ENCODE data around the gene DRAP1.

Gene DRAP1

DNA sequence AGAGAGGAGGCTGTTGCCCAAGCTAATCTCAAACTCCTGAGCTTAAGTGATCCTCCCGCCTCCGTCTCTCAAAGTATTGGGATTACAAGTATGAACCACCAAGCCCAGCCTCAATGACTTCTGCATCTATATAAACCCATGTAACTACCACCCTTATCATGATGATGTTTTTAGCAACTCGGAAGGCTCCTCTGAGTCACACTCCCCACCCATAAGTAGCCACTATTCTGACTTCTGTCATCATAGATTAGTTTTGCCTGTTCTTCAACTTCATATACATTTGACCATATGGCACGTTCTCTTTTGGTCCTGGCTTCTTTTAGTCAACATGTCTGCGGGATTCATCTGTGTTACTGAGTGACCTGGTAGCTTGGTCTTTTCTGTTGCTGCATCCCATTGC is 12.6 kb upstream of the DRAP1 start:
- no peak for DNase-seq

DNA sequence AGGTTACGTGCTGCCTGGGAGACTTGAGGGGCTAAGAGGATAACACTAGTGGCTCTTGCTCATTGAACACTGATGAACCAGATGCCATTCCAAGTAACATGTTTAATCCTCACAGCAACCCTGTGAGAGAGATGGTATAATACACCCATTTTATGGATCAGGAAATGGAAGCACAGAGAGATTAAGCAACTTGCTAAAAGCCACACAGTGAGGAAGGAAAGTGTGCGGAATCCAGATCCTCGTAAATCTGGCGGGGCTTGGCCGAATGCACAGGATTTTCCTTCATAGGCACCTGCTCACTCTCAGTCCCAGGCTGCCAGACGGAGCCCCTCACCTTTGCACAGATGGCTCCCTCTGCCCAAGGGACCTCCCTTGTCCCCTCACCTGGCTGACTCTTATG is 11.3 kb upstream of the DRAP1 start:
- no peak for DNase-seq

DNA sequence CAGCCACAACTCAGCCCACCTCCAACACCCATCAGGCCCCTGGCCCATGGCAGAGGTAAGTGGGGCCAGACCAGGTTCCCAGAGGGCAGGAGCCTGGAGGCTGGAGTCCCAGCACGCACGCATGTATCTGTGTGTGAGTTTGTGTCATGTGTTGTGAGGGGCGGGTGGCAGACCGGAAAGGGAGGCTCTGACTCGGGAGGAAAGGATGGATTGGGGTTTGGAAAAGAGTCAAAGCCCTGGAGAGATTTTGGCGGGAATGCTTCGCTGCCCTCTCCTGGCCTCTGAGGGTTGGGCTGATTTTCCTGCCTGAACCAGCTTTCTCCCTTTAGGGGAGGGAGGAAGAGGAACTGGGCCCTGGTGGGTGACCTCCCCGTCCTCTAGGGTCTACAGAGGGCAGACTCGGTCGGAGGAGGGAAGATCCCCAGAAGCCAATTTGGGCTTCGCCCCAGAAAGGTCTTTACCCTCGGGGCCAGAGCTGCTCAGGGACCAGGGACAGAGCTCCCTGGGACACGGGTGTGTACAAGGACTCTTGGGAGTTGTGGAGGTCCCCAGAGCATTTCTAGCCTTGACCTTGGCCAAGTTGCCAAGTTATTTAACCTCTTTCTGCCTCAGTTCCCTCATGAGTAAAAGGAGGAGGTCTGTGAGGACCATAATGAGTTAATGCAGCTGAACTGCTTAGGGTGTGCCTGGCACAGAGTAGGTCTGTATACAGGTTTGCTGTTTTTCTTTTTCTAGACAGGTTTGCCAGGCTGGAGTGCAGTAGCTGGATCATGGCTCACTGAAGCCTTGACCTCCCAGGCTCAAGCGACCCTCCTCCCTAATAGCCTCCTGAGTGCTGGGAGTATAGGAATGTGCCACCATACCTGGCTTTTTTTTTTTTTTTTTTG is 7.3 kb upstream of the DRAP1 start:
- DNase-seq, result peak; percentile 89

DNA sequence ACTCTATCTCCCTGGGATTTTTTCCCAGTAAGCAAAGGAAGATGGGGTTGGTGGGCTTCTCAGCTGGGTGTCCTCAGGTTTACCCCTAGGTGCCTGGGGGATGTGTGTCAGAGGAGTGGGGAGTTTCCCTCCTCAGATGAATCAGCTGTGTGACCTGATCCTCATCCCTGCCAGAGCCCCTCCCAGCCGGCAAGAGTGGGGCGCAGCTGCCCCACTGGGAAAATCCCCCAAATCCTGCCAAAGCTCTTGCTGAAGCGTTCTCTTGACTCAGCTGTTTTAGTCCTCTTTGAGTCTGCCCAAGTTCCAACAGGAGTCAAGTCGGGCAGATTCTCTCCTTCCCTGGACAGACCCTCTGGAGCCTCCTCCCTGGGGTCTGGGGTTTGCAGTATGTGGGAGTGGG is 6.4 kb upstream of the DRAP1 start:
- DNase-seq, result peak; percentile 66

DNA sequence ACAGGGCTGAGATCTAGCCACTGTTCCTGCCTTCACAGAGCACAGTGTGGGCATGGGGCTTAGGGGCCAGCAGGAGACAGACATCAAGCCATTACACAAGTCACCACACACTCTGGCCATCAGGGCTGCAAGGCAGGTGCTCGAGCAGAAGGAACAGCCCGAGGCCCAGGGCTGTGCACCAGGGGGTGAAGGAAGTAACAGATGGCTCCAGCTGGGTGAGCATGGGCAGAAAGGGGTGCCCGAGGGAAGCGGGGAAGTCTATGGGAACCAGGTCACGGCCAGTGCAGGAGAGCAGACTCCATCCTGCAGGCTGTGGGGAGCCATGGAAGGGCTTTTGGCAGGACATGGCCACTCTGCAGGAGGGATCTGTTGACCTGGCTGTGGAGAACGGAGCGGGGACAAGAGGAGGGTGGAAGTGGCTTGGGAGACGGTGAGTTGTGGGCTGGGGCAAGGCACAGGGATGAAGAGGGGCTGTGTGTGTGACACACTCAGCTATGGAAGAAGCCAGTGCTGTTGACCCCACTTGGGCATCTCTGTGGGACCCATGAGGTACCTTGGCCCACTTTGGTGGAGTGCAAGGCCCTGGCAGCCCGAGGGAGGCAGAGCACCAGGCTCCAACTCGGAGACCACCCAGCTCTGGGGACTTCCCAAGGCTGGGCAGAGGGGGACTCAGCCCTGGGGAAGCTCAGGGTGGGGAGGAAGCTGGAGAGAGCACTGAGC is 4.0 kb upstream of the DRAP1 start:
- no peak for DNase-seq

DNA sequence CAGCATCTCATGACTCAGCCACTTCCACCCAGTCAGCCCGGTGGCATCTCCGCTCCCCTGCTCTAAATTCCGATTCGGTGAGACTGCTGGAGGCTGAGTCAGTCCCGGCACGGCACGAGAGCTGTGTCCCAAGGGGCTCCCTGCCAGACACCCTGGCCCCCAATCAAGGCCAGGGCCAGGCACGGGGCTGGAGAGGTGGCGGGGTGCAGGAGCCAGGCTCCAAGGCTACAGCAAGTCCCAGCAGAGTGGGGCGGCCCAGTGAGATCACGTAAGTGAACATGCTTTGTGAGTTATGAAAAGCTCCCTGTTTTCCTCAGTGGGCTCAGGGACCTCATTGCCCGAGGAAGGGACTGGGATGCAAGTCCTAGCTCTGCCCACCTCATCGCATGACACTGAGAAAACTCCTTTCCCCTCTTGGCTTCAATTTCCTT is 3.4 kb upstream of the DRAP1 start:
- DNase-seq, result peak; percentile 98

DNA sequence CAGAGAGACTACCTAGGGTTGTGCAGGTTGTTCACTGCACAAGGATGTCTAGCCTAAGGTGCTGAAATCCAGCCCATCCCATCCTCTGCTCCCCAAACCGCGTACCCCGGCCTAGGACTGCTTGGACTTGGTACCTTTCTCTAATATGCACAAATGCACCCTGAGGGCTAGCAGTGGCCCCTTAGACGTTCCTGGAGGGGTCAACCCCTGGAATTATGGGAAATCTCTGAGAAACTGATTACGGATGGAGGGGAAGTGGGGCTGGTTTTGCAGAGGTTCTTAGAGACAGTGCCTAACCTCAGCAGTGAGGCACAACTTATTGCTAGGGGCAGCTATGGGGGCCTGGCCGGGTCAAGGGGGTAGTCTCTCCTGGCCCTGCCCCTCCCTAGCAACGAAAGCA is 2.8 kb upstream of the DRAP1 start:
- no peak for DNase-seq

DNA sequence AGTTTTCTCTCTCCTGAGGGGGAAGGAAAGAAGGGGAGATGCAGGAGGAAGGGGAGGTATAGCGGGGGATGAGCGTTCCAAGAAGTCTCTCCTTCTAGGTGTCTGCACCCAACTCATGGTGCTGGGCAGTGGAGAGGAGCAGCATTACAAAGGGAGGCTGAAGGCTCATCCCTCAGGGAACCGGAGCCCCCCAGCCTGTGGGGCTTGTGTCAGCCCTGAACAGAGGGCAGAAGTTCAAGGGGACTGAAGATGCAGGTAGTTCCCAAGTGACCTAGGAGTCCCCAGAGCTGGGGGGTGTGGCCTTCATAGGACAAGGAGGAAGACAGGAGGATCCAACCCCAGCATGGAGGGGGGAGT is 2.2 kb upstream of the DRAP1 start:
- DNase-seq, result no peak

DNA sequence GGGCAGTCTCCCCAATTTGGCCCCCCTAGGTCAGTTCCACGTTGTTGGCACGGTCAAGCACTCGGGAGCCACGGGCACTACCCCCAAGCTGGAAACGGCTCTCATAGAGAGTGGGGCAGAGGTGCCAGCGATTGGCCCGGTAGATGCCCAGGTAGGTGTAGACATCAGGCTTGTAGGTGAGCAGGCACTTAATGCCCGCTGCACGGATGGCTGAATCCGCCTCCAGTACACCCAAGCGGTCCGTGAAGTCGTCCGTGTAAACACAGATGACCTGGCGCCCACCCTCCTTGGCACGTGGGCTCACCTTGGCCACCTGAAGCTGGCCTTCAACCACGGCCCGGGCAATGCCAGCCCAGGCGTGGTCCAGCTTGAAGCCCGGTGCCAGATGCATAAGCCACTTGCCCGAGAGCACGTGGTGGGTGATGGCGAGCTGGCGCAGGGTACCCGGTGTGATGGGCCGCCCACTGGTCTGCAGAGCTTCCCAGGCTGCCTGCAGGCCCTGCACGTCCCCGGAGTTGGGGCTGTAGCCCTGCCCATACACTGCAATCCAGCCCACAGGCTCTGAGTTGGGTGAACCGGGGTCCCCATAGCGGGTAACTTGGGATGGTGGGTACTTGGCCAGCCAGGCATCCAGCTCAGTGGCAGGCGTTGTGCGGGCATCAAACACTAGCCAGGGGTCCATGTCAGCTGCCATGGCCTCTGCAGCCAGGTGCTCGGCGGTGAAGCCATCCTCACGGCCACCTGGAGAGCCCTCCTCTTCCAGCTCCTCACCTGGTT is 1.6 kb upstream of the DRAP1 start:
- no peak for DNase-seq

DNA sequence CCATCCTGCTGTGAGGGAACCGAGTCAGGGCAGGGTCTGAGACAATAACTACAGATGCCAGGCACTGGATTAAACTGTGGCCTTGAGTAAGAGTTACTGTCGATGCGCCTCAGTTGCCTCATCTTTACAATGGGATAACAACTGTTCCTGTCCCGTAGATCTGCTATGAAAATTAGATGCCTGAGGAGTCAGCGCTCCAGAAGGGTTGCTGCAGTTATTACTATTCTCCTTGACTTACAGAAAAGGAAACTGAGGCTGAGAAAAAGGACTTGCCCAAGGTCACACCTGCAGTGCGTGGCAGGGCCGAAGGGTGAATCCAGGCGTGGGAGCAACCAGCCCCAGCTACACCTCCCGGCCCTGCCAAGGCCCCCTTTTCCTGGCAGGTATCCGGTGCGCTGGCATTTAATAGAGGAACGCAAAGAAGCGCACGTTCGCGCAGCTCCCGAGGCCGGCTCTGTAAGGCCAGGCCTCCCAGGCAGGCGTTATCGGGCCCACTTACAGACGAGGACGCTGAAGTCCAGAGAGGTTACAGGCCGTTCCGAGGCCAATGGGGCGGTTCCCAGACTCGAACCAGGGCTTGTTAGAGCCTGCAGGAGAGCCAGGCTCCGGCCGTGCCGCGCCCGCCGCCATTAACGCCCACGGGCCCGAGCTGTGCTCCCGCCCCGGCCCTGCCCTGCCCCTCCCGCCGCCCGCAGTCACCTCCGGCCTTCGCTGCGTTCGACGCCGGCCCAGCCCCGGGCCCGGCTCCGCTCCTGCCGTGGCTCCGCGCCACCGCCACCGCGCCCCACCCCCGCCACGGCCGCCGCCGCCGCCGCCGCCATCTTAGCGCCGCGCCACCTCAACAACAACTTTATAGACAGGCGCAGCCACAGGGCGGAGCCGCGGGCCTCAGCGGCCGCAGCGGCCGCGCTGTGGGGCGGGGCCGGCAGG is 750 bp upstream of the DRAP1 start, which contains the start of gene C11orf68:
Gene C11orf68 (minus strand): TSS at position 852 of the 930 bp plus-strand sequence. CDS start 31 bp downstream, at position 821.
- no peak for DNase-seq

DNA sequence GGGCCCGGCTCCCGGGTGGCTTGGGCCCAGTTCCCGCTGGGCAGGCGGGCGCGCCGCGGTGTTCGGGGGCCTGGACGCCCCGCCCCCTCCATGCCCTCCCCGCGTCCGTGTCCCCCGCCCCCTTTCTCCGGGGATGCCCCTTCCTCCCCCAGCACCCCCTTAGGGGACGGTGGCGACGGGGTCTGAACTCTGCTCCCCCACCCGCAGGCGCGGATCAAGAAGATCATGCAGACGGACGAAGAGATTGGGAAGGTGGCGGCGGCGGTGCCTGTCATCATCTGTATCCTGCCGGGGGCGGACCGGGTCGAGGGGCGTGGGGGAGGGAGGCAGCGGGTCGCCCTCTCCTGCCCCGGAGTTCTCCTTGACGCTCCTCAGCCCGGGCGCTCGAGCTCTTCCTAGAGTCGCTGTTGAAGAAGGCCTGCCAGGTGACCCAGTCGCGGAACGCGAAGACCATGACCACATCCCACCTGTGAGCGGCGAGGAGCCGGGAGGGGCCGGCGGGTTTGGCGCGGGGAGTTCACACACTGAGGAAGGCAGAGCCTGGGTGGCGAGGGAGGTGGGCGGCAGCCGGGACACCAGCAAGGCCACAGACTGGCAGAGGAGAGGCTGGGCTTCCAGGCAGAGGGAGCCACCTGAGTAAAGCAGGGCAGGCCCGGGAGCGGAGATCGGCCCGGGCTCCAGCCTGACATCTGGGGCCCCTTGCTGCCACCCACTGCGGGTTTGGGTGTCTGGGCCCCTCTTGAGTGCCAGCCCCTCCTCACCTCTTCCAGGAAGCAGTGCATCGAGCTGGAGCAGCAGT is 546 bp downstream of the DRAP1 start:
- DNase-seq, result no peak

DNA sequence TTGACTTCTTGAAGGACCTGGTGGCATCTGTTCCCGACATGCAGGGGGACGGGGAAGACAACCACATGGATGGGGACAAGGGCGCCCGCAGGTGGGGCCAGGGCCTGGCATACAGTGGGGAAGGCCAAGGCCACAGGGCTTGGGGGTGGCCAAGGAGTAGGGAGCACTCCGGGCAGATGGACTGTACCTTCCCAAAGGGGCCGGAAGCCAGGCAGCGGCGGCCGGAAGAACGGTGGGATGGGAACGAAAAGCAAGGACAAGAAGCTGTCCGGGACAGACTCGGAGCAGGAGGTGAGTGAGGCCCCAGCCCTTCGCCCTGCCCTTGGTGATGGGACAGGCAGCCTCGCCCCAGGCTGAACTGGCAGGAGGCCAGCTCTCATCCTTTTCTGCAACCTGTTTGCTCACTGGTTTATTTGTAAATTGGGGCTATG is 1.2 kb downstream of the DRAP1 start:
- no peak for DNase-seq

DNA sequence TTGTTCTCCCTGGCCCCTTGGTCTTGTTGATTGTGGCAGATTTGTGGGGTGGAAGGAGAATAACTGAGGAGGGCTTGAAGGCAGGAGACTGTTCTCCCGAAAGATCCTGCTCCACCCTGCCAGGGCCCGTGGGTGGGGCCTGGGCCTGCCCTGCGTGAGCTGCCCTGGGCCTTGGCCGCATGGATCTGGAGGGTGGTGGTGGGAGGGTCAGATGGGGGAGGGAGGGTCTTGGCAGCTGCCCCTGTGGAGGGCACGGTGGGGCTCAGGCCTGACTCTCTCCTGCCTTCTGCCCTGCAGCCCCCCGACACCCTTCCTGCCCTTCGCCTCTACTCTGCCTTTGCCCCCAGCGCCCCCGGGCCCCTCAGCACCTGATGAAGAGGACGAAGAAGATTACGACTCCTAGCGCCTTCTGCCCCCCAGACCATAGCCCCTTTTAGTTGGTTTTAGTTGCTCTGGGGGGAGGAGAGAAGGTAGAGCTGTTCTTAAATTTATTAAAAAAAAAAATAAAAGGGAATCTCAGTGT is 1.9 kb downstream of the DRAP1 start:
- DNase-seq, result no peak

DNA sequence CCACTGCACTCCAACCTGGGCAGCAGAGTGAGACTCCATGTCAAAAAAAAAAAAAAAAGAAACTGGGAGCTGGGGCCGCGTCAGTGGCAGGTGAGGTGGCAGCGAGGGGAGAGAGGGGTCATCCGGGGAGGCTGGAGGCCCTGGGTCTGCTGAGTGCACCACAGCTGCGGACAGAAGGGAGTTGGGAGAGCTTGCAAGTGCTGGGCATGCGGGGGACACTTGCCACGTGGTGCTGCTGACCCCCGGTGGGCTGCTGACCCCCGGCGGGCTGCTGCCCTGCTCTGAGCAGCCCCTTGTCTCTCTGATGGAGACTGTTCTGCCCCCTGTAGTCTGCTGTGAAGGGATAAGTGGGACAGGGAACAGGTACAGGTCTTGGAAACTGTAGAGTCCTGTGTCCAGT is 2.6 kb downstream of the DRAP1 start:
- no peak for DNase-seq

DNA sequence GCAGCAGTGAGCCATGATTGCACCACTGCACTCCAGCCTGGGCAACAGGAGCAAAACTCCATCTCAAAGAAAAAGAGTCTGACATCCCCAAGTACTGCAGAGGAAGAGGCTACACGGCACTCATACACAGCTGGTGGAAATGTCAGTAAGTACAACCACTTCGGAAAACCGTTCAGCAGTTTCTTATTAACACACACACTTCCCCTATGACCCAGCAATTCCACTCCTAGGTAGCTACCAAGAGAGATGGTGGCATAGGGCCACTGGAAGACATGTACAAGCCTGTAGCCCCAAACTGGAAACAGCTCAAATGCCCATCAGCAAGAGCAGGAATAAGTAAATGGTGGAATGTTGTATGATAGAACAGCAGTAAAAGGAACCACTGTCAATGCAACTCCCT is 3.3 kb downstream of the DRAP1 start:
- no peak for DNase-seq

DNA sequence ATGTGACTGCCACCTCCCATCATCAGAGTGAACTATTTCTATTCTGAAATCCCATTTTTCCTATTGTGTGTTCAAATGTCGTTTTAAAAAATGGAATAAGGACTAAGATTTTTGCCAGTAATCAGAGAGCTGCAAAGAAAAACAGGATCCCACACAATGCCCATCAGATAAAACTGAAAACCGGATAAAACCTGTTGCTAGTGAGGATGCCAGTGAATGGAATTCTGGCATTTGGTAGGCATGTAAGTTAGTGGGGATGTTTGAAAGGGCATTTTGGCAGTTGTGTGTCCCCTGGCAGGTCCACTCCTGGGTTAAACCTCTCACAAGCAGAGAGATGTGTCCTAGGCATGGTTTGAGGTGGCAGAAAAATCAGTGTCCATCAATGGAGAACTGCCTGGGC is 6.2 kb downstream of the DRAP1 start:
- DNase-seq, result no peak

DNA sequence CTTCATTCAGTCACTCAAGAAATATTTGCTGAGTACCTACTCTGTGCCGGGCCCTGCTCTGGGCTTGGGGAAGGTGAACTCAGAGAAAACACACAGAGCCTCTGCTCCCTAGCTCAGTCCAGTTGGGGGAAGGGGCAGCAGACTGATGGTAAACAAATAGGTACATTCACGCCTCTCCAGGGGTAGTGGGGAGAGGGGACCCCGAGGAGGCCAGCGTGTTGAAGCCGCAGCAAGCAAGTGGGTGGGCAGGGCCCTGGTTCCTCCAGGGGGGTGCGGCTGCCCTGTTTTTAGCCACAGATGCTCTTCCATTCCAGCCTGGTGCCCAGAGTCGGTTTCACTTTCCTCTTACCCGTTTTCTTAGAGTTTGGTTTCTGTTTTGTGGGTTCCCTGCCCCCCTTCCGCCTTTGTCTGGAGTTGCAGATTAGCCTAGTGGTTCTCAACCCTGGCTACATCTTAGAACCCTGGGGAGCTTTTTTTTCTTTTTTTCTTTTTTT is 8.7 kb downstream of the DRAP1 start:
- no peak for DNase-seq

DNA sequence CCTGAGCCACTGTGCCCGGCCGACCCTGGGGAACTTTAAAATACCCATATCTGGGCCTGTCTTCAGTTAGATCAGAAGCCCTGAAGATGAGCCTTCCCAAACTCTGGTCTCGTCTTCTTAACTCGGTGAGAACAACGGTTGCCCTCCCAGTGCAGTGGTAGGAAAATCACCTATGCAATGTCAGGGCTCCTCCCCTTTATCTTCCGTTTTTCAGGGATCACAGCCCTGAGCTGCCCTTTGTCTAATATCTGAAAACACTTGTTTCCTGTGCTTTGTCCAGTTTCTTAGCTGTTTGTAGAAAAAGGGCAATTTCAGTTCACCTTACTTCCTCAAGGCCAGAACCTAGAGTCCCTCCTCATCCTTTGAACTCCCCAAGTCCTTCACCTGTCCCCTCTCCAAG is 9.4 kb downstream of the DRAP1 start:
- no peak for DNase-seq

DNA sequence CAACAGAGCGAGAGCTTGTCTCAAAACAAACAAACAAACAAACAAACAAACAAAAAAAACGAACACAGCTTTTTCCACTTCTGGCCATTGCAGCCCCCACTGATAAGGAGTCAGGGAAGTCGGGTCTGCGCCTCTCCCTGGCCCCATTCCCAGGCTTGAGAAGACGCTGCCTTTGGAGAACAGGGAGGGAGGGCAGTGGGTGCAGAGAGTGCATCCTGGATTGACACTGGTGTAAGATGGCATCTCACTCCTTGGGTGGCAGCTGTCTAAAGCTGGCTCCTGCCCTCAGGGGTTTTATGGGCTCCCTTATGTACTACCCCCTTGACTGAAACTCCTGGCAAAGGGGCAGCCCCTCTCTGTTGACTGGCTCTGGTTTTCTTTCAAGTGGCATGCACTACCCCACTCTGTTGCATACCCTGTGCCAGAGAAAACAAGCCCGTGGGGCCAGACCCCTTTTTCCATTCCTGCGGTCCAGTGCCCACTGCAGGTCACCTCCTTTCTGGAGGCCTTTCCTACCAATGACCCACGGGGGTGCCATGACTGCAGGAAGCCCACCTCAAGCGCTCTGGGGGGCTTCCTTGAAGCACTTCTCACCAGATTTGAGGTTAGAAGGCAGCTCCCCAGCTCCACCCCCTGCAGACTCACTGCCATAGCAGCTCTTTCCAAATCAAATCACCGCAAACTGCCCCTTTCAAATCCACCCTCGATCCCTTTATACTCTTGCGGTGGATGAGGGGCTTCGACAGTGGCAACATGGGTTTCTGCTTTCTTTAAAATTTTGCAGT is 12.7 kb downstream of the DRAP1 start:
- DNase-seq, result no peak

DNA sequence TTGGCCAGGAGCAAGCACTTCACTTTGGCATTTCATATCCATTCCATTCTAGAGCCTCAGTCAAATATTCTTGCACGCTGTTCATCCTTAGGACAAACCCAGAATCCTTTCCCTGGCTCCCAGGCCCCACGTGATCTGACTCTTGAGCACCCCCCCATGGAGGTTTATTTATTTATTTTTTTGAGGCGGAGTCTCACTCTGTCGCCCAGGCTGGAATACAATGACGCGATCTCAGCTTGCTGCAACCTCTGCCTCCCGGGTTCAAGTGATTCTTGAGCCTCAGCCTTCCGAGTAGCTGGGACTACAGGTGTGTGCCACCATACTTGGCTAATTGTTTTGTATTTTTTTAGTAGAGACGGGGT is 13.3 kb downstream of the DRAP1 start:
- no peak for DNase-seq
